Mucosa of descending colon (tissue), 3 donors: ENCODE results near the gene EME2. TPM values are rescaled to one million over a fixed set of nuclear protein-coding genes. Genes with fewer than 3 reads are reported as not detected.
A peak's percentile ranks its signal among the peaks of the same experiment; 100 is the strongest.

ENCODE experiments used
- ATAC-seq: fragments of 200-7000 bp; cut with Tn5 transposase; one replicate; pipeline ENCODE4 v1.9.1; 2020; ENCODE audit warnings: mild to moderate bottlenecking, moderate library complexity
- DNase-seq, 3 donors: peaks; one replicate each; pipeline ENCODE4 v3.0.0-alpha.2; 2020
- H3K36me3 ChIP-seq: fragments of 200-600 bp; one replicate; pipeline ENCODE4 v1.8.0; 2021; ENCODE audit warnings: low read depth, mild to moderate bottlenecking
- H3K4me1 ChIP-seq: fragments of 200-600 bp; one replicate; pipeline ENCODE4 v1.8.0; 2021; ENCODE audit warnings: low read depth, mild to moderate bottlenecking
- H3K4me3 ChIP-seq: fragments of 200-600 bp; one replicate; pipeline ENCODE4 v1.8.0; 2021; ENCODE audit warnings: mild to moderate bottlenecking
- H3K9me3 ChIP-seq: fragments of 200-600 bp; one replicate; pipeline ENCODE4 v1.8.0; 2021; ENCODE audit warnings: mild to moderate bottlenecking
- intact Hi-C, 2 donors: fragments of 100-400 bp; cut with DNase I in 1 of 2; cut with micrococcal nuclease in 1 of 2; formaldehyde crosslinking; loops; one replicate each; pipeline versions ENCODE4 v1.11.0 to v1.11.1; 2022; cut with DNase I, micrococcal nuclease
- total RNA-seq, 3 donors: library from RNA; stranded (reverse); fragmentation: NEBNext Ultra II Directional in 2 of 3; extraction: Animal tissue kit (Norgen Biotek cat#: 25700) in 2 of 3; gene quantifications; one replicate each; pipeline versions ENCODE4 v1.2.1 to v1.2.4, GENCODE V29; 2021 to 2023
- TF ChIP-seq, protein P1 (sequence below): fragments of 200-600 bp; IDR thresholded peaks from one replicate; pipeline ENCODE4 v1.8.0; 2022; ENCODE audit warnings: antibody characterized with exemption, mild to moderate bottlenecking
- donor health status: DM: no; HTN: no; CAD: no; lungs with moderate emphysema.
- donor health status: DM: no; HTN: no; CAD: no.
- donor health status: DM: no; HTN: yes; CAD: no.

The EME2 gene
- total RNA-seq, 3 donors from 2014 or later: 18.4 to 43.1 (median 24.7) TPM

DNA sequence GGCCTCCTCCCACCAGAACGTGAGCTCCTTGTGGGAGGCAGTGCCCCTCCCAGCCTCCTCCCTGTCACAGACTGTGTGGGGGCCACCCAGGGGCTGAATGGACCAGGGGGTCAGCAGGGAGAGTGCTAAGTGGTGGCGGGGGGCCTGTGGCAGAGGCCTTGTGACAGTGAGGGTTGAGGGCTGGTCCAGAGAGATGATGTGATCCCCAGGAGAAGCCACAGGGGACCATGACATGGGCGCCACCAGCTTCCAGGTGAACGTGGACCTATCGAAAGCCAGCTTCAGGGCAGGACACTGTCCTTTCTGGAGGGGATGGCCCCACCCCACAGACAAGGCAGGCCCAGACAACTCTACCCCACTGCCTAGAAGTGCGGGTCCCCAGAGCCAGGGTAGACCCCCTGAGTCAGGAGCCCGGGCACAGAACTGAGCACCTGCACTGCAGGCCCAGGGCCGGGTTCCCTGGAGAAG lies 6.7 kb downstream of the EME2 start:
- TF ChIP-seq, protein P1, sequence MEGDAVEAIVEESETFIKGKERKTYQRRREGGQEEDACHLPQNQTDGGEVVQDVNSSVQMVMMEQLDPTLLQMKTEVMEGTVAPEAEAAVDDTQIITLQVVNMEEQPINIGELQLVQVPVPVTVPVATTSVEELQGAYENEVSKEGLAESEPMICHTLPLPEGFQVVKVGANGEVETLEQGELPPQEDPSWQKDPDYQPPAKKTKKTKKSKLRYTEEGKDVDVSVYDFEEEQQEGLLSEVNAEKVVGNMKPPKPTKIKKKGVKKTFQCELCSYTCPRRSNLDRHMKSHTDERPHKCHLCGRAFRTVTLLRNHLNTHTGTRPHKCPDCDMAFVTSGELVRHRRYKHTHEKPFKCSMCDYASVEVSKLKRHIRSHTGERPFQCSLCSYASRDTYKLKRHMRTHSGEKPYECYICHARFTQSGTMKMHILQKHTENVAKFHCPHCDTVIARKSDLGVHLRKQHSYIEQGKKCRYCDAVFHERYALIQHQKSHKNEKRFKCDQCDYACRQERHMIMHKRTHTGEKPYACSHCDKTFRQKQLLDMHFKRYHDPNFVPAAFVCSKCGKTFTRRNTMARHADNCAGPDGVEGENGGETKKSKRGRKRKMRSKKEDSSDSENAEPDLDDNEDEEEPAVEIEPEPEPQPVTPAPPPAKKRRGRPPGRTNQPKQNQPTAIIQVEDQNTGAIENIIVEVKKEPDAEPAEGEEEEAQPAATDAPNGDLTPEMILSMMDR: no peak
- intact Hi-C loops: no loop called here
- Histone ChIP-seq H3K9me3 (no peaks in the 10 kb centered on the region), H3K4me1 (peaks cover 25% of the 10 kb centered on the region), H3K4me3 (no peak overlapping the region), H3K36me3 (peaks cover 9% of the 10 kb centered on the region)
- ATAC-seq (no peak), DNase-seq (no peak)

DNA sequence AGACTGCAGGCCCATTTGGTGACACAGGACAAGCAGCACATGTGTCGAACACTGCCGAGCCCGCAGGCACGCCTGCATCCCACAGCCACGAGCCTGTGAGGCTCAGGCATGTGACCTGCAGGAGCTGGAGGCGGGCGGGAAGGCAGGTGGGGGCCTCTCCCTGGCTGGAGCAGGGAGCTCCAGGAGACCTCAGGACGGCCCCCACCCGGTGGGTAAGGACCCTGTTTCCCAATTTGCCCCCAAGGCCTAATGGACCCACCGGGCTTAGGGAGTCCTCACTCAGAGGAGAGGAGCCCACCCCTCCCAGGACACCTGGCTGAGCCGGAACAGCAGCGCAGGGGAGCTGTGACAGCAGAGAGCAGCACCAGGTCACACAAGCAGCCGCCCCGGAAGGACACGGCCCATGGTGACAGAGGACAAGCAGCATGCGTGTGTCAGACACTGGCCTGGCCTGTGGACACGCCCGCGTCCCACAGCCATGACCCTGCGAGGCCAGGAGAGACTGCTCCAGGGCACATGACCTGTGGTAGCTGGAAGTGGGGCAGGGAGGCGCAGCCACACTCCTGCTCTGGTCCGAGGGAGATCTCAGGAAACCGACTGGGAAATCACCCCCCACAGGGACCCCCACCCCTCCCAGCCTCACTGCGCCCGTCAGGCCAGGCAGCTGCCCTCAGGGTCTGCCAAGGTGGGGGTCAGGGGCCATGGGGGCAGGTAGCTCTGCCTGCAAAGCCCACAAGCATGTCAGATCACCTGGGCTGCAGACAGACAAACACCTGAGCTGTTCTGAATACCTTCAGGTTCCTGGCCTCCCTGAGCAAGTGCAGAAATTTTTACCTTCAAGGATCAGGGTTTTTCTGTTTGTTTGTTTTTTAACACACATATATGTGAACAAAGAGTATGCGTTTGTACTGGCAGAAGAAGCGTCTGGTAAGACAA lies 7.4 kb downstream of the EME2 start:
- TF ChIP-seq, protein P1: no peak
- peaks cover 18% of the 10 kb centered on the region for H3K4me1 ChIP-seq
- H3K36me3 ChIP-seq: peaks cover 9% of the 10 kb centered on the region
- ATAC-seq: no peak
- H3K4me3 ChIP-seq: no peak overlapping the region
- intact Hi-C loops: no loop called here
- no peaks in the 10 kb centered on the region for H3K9me3 ChIP-seq
- peak in 1 of 3 donors; percentile 33 for DNase-seq

DNA sequence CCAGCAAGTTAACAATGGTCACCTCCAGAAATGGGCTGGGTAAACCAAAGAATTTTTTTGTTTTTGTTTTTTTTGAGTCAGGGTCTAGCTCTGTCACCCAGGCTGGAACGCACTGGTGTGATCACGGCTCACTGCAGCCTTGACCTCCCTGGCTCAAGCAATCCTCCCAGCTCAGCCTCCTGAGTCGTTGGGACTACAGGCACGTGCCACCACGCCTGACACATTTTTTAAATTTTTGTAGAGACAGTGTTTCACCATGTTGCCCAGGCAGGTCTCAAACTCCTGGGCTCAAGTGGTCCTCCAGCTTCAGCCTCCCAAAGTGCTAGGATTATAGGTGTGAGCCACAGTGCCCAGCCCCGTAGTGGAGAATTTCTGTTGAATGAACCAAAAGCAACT lies 8.1 kb downstream of the EME2 start:
- TF ChIP-seq, protein P1: no peak
- intact Hi-C loops: no loop called here

DNA sequence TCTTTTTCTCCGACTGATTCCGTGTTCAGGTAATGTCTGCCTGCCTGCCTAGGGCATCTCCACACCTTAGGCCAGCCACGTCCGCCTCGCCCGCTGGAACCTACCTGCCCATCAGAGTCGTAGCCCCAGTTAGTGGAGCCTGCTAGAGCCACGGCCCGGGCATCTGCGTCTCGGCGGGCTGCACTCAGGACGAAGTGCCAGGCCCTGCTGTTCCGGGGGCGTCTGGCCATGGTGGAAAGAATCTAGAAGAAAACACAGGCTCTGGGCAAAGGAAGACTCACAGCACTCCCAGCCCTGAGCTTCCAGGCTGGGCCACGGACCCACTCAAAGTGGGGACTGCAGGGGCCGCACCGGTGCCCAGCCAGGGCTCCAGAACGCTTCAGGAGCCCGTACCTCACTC lies 8.6 kb downstream of the EME2 start:
- H3K36me3 ChIP-seq: peaks cover 9% of the 10 kb centered on the region
- H3K4me3 ChIP-seq: peak overlapping the region; percentile 69
- TF ChIP-seq, protein P1: no peak
- no peak for ATAC-seq
- no peaks in the 10 kb centered on the region for H3K9me3 ChIP-seq
- peak in 1 of 3 donors; percentile 36 for DNase-seq
- intact Hi-C loops: no loop called here
- H3K4me1 ChIP-seq: peaks cover 17% of the 10 kb centered on the region

More for the DNA sequence above, 8.1 kb downstream of the EME2 start:
- Histone ChIP-seq H3K4me1 (peaks cover 17% of the 10 kb centered on the region), H3K4me3 (no peak overlapping the region), H3K36me3 (peaks cover 9% of the 10 kb centered on the region), H3K9me3 (no peaks in the 10 kb centered on the region)
- DNase-seq (peak in 1 of 3 donors; percentile 14), ATAC-seq (no peak)

DNA sequence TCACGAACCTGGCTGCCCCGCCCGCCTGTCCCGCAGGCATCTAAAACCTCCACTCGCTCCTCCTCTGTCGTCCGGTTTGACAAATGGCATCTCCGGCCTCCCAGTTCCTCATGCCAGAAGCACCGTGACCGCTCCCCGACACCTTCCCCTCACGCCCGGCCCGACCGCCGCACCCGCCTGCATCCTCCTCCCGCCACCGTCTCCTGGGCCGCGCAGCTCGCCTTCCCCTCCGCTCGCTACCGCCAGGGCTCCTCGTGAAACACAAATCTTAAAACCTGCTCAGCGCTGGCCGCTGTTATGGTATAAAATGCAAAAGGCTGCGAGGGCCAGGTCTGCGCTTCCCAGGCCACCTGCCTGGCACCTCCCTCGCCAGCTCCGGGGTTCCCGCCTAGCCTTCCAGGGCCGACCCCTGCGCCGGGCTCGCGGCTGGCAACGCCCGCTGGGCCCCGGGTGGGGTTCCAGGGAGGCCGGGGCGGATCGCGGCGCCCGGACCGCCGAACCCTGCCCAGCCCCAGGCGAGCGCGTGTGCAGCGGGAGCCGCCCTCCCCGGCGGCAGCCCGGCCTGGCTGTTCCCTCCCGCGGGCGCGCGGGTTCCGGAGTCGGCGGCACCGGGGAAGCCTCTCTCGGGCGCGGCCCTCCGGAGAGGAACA lies 9.3 kb downstream of the EME2 start:
- peak; percentile 50 for ATAC-seq
- TF ChIP-seq, protein P1: peak; percentile 10
- Histone ChIP-seq H3K4me1 (peaks cover 17% of the 10 kb centered on the region), H3K36me3 (peaks cover 9% of the 10 kb centered on the region), H3K9me3 (no peaks in the 10 kb centered on the region), H3K4me3 (peak overlapping the region; percentile 69)
- peak in 1 of 3 donors; percentile 63 for DNase-seq
- intact Hi-C loops: no loop called here
